Common myeloid progenitor, CD34-positive (primary cell): ENCODE results near the gene SEL1L3.

Experiments used
- CTCF ChIA-PET: fragments of 350-600 bp; sonication (Branson Sonifier 250); formaldehyde crosslinking; loops from one replicate; lab custom pipeline; 2021; ENCODE audit warnings: antibody characterized with exemption; lab: Charles Lee
- POLR2A ChIA-PET: fragments of 350-600 bp; sonication (Branson Sonifier 250); formaldehyde crosslinking; loops from one replicate; lab custom pipeline; 2021; ENCODE audit warnings: antibody characterized with exemption; lab: Charles Lee
- DNase-seq, 3 donors: peaks; one replicate each; pipeline versions ENCODE4 v3.0.0 to v3.0.0-alpha.2; 2013
- H3K27ac ChIP-seq, 2 experiments: 1 replicate in 1 of 2; 2 replicates in 1 of 2; pipeline ENCODE4 v1.7.0; 2013; ENCODE audit warnings: inconsistent platforms in 2 of 2, low read length in 2 of 2, mild to moderate bottlenecking in 2 of 2, low read depth in 1 of 2, moderate library complexity in 1 of 2; ENCODE audit not compliant: severe bottlenecking in 2 of 2, insufficient read depth in 1 of 2, poor library complexity in 1 of 2
- H3K27me3 ChIP-seq, 5 experiments: replicated peaks in 2 of 5; 1 replicate in 3 of 5; 2 replicates in 2 of 5; pipeline versions ENCODE4 v1.6.1 to v1.7.0; 2013; ENCODE audit warnings: low read length in 4 of 5, mild to moderate bottlenecking in 2 of 5, moderate library complexity in 2 of 5, inconsistent platforms in 1 of 5; ENCODE audit not compliant: insufficient read depth in 5 of 5, control insufficient read depth in 4 of 5
- H3K36me3 ChIP-seq, 4 experiments: 1 replicate in 2 of 4; 2 replicates in 2 of 4; pipeline versions ENCODE4 v1.6.1 to v1.7.0; 2013; ENCODE audit warnings: low read length in 3 of 4, control low read depth in 1 of 4, mild to moderate bottlenecking in 1 of 4; ENCODE audit not compliant: control insufficient read depth in 4 of 4, insufficient read depth in 4 of 4
- H3K4me1 ChIP-seq, 4 experiments: 1 replicate in 3 of 4; 2 replicates in 1 of 4; pipeline versions ENCODE4 v1.6.1 to v1.7.1; 2013; ENCODE audit warnings: low read length in 3 of 4, mild to moderate bottlenecking in 3 of 4, control low read depth in 1 of 4, inconsistent platforms in 1 of 4, moderate library complexity in 1 of 4; ENCODE audit not compliant: control insufficient read depth in 4 of 4, insufficient read depth in 4 of 4; ENCODE audit errors: control extremely low read depth in 1 of 4
- H3K4me3 ChIP-seq, 7 experiments: 1 replicate in 4 of 7; 2 replicates in 3 of 7; pipeline versions ENCODE4 v1.5.1 to v1.7.0; 2013; ENCODE audit warnings: mild to moderate bottlenecking in 7 of 7, low read length in 6 of 7, moderate library complexity in 6 of 7, inconsistent platforms in 2 of 7, low read depth in 2 of 7, control low read depth in 1 of 7; ENCODE audit not compliant: insufficient read depth in 4 of 7, control insufficient read depth in 1 of 7; ENCODE audit errors: extremely low read depth in 1 of 7
- H3K9me3 ChIP-seq, 5 experiments: 1 replicate in 4 of 5; 2 replicates in 1 of 5; pipeline versions ENCODE4 v1.6.1 to v1.7.1; 2013; ENCODE audit warnings: low read length in 4 of 5, mild to moderate bottlenecking in 2 of 5, inconsistent platforms in 1 of 5, low read depth in 1 of 5, moderate library complexity in 1 of 5; ENCODE audit not compliant: control insufficient read depth in 4 of 5, insufficient read depth in 2 of 5; ENCODE audit errors: control extremely low read depth in 1 of 5
- WGBS: methylation state at CpG from one replicate; pipeline ENCODE4 v1.1.5; 2013; ENCODE audit not compliant: insufficient coverage; 5-methylcytosine and 5-hydroxymethylcytosine counted together

SEL1L3 gene

GRCh38 chr4:25903900-25904747, 41.3 kb upstream of the SEL1L3 start:
- CTCF ChIA-PET, result no interaction called here
- POLR2A ChIA-PET, result no interaction called here
- 97% methylated on average over 8 of the region's 8 CpGs for WGBS

GRCh38 chr4:25901030-25901430, 38.2 kb upstream of the SEL1L3 start:
- no peaks in the 10 kb centered on the region for H3K36me3 ChIP-seq
- DNase-seq, result no peak
- ChIA-PET POLR2A (no interaction called here), CTCF (no interaction called here)
- no peak overlapping the region for H3K27ac ChIP-seq
- no peaks in the 10 kb centered on the region for H3K27me3 ChIP-seq
- 97% methylated on average over 9 of the region's 10 CpGs for WGBS
- H3K4me3 ChIP-seq, result no peak overlapping the region
- H3K4me1 ChIP-seq, result no peaks in the 10 kb centered on the region
- H3K9me3 ChIP-seq, result no peaks in the 10 kb centered on the region

More at GRCh38 chr4:25903900-25904747, 41.3 kb upstream of the SEL1L3 start:
- no peak overlapping the region for H3K4me3 ChIP-seq
- H3K36me3 ChIP-seq, result no peaks in the 10 kb centered on the region
- no peak overlapping the region for H3K27ac ChIP-seq
- no peak for DNase-seq
- H3K9me3 ChIP-seq, result peaks cover 0 to 4% (median 0%) of the 10 kb centered on the region in 5 experiments
- H3K4me1 ChIP-seq, result no peaks in the 10 kb centered on the region
- H3K27me3 ChIP-seq, result no peaks in the 10 kb centered on the region

- DNase-seq, result no peak
These were observed 37.5 kb upstream of the SEL1L3 start for GRCh38 chr4:25900310-25900709.

GRCh38 chr4:25896776-25897539, 34.2 kb upstream of the SEL1L3 start:
- 88% methylated on average over 3 of the region's 5 CpGs for WGBS
- Histone ChIP-seq H3K9me3 (no peaks in the 10 kb centered on the region), H3K27me3 (no peaks in the 10 kb centered on the region), H3K36me3 (no peaks in the 10 kb centered on the region), H3K27ac (no peak overlapping the region), H3K4me1 (no peaks in the 10 kb centered on the region), H3K4me3 (no peak overlapping the region)
- CTCF ChIA-PET, result no interaction called here
- POLR2A ChIA-PET, result interaction anchor here (0.5 kb wide), 1 partner anchor 936 kb away, joined by 3 read pairs; no protein-coding TSS in a partner anchor
- no peak for DNase-seq

More at GRCh38 chr4:25900310-25900709, 37.5 kb upstream of the SEL1L3 start:
- Histone ChIP-seq H3K27ac (no peak overlapping the region), H3K4me3 (no peak overlapping the region), H3K9me3 (no peaks in the 10 kb centered on the region), H3K27me3 (no peaks in the 10 kb centered on the region), H3K36me3 (no peaks in the 10 kb centered on the region), H3K4me1 (no peaks in the 10 kb centered on the region)
- ChIA-PET CTCF (no interaction called here), POLR2A (no interaction called here)
- no CpG with 5 or more reads among the region's 1 CpG for WGBS

GRCh38 chr4:25892796-25893195, 30.0 kb upstream of the SEL1L3 start:
- CTCF ChIA-PET, result no interaction called here
- Histone ChIP-seq H3K27me3 (no peaks in the 10 kb centered on the region), H3K36me3 (no peaks in the 10 kb centered on the region), H3K4me1 (no peaks in the 10 kb centered on the region), H3K4me3 (no peak overlapping the region), H3K9me3 (no peaks in the 10 kb centered on the region), H3K27ac (no peak overlapping the region)
- WGBS, result 100% methylated on average over 5 of the region's 6 CpGs
- POLR2A ChIA-PET, result no interaction called here
- DNase-seq, result no peak

GRCh38 chr4:25890571-25891485, 28.0 kb upstream of the SEL1L3 start:
- Histone ChIP-seq H3K36me3 (no peaks in the 10 kb centered on the region), H3K4me3 (no peak overlapping the region), H3K9me3 (no peaks in the 10 kb centered on the region), H3K4me1 (no peaks in the 10 kb centered on the region), H3K27me3 (no peaks in the 10 kb centered on the region), H3K27ac (no peak overlapping the region)
- DNase-seq, result no peak
- ChIA-PET CTCF (no interaction called here), POLR2A (no interaction called here)
- 91% methylated on average over 9 of the region's 11 CpGs for WGBS
